AG04449 (cell line): ENCODE measurements around the gene IBSP.

Experiments used
- CTCF ChIA-PET: fragments of 350-600 bp; formaldehyde crosslinking; extraction: SDS; loops from one replicate; lab custom pipeline; 2021; ENCODE audit warnings: antibody characterized with exemption; lab: Yijun Ruan, JAX
- POLR2A ChIA-PET: fragments of 400-600, 350-600 bp; formaldehyde crosslinking; extraction: SDS; loops from one replicate; lab custom pipeline; 2020; ENCODE audit warnings: antibody characterized with exemption, inconsistent platforms; lab: Yijun Ruan, JAX
- DNase-seq: peaks from one replicate; pipeline ENCODE4 v3.0.0-alpha.2; 2010; ENCODE audit warnings: low read depth, low spot score
- H3K4me3 ChIP-seq: 2 replicates; pipeline ENCODE4 v1.5.1; 2011; ENCODE audit warnings: low read depth, mild to moderate bottlenecking, control low read depth, low read length
- TF ChIP-seq, protein P1 (sequence below): IDR thresholded peaks from one replicate; pipeline ENCODE4 v1.5.1; 2011; ENCODE audit warnings: mild to moderate bottlenecking, moderate library complexity, low read length, control low read depth, inconsistent platforms; ENCODE audit not compliant: insufficient read depth; ENCODE audit errors: missing control alignments

Gene IBSP

DNA sequence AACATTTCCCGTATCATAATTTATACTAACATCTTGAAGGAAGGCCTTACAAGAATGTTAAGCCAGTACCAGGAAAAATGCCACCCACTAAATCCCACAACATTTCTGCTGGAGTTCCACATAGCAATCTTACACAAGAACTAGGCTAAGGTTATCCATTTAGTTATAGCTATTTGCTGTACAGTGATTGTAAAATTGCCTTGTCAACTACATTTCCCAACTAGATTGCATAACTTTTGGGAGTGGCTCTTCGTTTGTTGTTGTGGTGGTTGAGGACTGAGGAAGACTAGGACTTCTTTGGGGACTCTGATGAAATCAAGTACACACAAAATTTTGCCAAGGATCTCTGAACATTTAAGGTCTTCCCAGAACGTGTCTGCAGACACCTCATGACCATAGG, 8.0 kb downstream of the IBSP start:
- DNase-seq = no peak
- POLR2A ChIA-PET = no interaction called here
- CTCF ChIA-PET = interaction anchor here (1.2 to 1.3 kb wide), 2 partner anchors 11 to 13 kb away, joined by 3 read pairs; no protein-coding TSS in a partner anchor
- H3K4me3 ChIP-seq = no peak overlapping the region
- TF ChIP-seq, protein P1, sequence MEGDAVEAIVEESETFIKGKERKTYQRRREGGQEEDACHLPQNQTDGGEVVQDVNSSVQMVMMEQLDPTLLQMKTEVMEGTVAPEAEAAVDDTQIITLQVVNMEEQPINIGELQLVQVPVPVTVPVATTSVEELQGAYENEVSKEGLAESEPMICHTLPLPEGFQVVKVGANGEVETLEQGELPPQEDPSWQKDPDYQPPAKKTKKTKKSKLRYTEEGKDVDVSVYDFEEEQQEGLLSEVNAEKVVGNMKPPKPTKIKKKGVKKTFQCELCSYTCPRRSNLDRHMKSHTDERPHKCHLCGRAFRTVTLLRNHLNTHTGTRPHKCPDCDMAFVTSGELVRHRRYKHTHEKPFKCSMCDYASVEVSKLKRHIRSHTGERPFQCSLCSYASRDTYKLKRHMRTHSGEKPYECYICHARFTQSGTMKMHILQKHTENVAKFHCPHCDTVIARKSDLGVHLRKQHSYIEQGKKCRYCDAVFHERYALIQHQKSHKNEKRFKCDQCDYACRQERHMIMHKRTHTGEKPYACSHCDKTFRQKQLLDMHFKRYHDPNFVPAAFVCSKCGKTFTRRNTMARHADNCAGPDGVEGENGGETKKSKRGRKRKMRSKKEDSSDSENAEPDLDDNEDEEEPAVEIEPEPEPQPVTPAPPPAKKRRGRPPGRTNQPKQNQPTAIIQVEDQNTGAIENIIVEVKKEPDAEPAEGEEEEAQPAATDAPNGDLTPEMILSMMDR = no peak

DNA sequence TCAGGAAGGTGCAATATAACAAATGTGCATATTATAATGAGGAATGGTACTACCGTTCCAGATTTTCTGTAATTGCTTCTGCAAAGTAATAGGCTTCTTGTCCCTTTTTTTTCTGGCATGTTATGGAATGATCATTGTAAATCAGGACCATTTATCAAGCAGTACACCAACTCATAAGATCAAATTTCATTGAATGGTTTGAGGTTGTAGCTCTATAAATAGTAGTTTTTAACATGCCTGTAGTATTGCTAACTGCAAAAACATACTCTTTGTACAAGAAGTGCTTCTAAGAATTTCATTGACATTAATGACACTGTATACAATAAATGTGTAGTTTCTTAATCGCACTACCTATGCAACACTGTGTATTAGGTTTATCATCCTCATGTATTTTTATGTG, 12.6 kb downstream of the IBSP start:
- TF ChIP-seq, protein P1 = no peak
- POLR2A ChIA-PET = interaction anchor here (0.7 kb wide), 1 partner anchor 32 kb away, joined by 3 read pairs; no protein-coding TSS in a partner anchor
- DNase-seq = no peak
- H3K4me3 ChIP-seq = no peak overlapping the region
- CTCF ChIA-PET = no interaction called here

DNA sequence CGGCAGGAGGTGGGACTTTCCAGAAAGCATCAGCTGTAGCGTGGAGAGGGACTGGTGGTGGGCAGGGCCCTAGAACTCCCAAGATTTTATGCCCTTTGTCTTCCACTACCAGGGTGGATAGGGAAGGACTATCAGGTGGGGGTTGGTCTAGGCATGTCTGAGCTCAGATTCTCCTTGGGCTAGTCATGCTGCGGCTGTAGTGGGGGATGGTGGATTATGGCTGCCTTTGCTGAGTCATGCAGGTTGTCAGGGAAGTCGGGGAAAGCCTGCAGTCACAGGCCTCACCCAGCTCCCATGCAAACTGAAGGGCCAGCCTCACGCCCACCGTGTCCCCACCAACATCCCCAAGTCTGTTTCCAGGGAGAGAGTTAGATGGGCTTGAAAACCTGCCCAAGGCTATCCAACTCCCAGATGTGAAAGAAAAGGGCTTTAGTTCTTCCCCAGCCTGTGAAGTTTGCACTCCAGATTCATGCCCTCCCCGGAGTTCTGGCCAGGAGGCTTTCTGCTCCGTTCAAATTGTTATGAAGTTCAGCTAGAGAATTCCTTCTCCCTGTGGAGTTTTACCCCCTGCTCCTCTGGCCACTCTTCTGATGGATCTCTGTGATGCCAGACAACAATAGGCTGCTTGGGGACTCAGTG, 20.0 kb downstream of the IBSP start:
- CTCF ChIA-PET = interaction anchor here (1.0 to 3.5 kb wide), 7 partner anchors 15 to 275 kb away, joined by 3 to 22 read pairs (median 5); no protein-coding TSS in a partner anchor
- no peak for DNase-seq

DNA sequence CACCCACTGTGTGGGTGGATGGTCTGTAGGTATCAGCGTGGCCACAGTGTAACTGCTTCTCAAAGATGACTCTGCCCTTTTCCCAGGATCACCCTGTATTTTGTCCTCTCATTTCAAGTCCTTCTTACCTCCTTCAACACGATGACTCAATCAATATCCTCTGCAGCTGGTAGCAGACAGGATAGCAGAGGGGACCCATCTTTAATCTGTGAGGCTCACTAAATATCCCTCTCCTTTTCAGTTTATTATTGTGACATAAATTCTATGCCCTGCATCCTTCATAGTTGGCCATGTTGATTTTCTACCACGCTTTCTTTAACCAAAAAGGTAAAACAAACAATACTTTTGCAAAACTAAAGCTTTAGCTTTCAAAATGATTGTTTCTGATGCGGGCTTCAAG, 23.8 kb downstream of the IBSP start:
- H3K4me3 ChIP-seq = no peak overlapping the region
- TF ChIP-seq, protein P1 = no peak
- ChIA-PET POLR2A (no interaction called here), CTCF (interaction anchor here (1.0 to 2.2 kb wide), 2 partner anchors 15 to 25 kb away, joined by 3 to 14 read pairs; no protein-coding TSS in a partner anchor)
- DNase-seq = no peak

More for the DNA sequence above, 20.0 kb downstream of the IBSP start:
- POLR2A ChIA-PET = no interaction called here
- TF ChIP-seq, protein P1 = no peak
- no peak overlapping the region for H3K4me3 ChIP-seq

DNA sequence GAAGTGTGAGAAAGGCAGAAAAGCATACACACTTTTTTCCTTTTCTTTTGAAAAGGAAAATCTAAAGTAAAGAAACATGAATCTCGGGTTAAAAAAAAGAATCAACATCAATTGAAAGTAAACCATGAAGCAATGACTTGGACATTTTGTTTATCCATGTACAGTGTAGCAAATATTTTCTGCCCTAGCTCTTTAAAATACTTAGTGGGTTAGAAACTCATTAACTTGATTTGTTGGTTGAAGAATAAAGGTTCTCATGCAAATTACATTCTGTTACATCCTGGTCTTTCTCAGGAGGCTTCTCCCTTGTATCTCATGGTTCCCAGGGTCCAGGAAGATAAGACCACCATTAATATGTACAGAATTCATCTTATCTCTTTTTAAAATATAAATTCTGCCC, 24.4 kb downstream of the IBSP start:
- TF ChIP-seq, protein P1 = no peak
- DNase-seq = no peak
- POLR2A ChIA-PET = no interaction called here
- H3K4me3 ChIP-seq = no peak overlapping the region
- CTCF ChIA-PET = interaction anchor here (1.0 to 2.2 kb wide), 2 partner anchors 14 to 25 kb away, joined by 3 to 14 read pairs; no protein-coding TSS in a partner anchor

DNA sequence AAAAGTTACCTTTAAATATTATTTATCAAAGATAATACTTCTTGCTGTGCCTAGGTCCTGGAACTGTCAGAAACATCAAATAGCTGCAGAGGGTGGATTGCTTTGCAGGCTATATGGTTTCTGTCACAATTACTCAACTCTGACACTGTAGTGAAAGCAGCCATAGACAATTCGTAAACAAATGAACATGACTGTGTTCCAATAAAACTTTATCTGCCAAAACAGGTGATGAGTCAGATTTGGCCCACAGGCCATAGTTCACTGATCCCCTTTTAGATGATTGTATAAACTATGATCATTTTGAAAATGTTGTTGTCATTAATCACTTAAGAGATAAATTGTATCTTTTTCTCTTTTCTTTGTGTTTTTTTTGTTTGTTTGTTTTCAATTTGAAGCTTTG, 25.0 kb downstream of the IBSP start:
- no peak for DNase-seq
- TF ChIP-seq, protein P1 = no peak
- POLR2A ChIA-PET = no interaction called here
- CTCF ChIA-PET = interaction anchor here (0.7 to 2.2 kb wide), 4 partner anchors 14 to 150 kb away, joined by 3 to 14 read pairs (median 4); no protein-coding TSS in a partner anchor
- no peak overlapping the region for H3K4me3 ChIP-seq
